Fibroblast of pulmonary artery (primary cell): ENCODE results near the gene ATF3.

Experiments used
- DNase-seq: peaks from one replicate; pipeline ENCODE4 v3.0.0-alpha.2; 2010; ENCODE audit warnings: low read depth
- H3K4me3 ChIP-seq: replicated peaks from 2 replicates; pipeline ENCODE4 v1.5.1; 2011; ENCODE audit warnings: low read depth, mild to moderate bottlenecking, control low read depth, low read length, moderate library complexity
- CTCF ChIP-seq: IDR thresholded peaks from 2 replicates; pipeline ENCODE4 v1.5.1; 2011; ENCODE audit warnings: mild to moderate bottlenecking, control low read depth, low read length, inconsistent platforms; ENCODE audit errors: missing control alignments

The ATF3 gene

GRCh38 chr1:212664409-212665199 lies 56.0 kb downstream of the ATF3 start:
- H3K4me3 ChIP-seq, result no peak overlapping the region
- no peak for DNase-seq
- TF ChIP-seq CTCF, result no peak

- H3K4me3 ChIP-seq, result peak overlapping the region; percentile 68
- peak; percentile 85 for DNase-seq
- peak; percentile 86 for TF ChIP-seq CTCF
Measured at GRCh38 chr1:212665241-212666115, 56.9 kb downstream of the ATF3 start.

- DNase-seq, result no peak
- no peak for TF ChIP-seq CTCF
- H3K4me3 ChIP-seq, result no peak overlapping the region
Measured at GRCh38 chr1:212666116-212666775, 57.7 kb downstream of the ATF3 start.

GRCh38 chr1:212667223-212668139 lies 58.9 kb downstream of the ATF3 start:
- DNase-seq, result peak; percentile 96
- peak overlapping the region; percentile 23 for H3K4me3 ChIP-seq
- no peak for TF ChIP-seq CTCF

GRCh38 chr1:212668477-212668876 lies 59.9 kb downstream of the ATF3 start:
- TF ChIP-seq CTCF, result no peak
- DNase-seq, result no peak
- no peak overlapping the region for H3K4me3 ChIP-seq

GRCh38 chr1:212669102-212669501 lies 60.5 kb downstream of the ATF3 start:
- no peak overlapping the region for H3K4me3 ChIP-seq
- peak; percentile 10 for TF ChIP-seq CTCF
- peak; percentile 25 for DNase-seq
